HFFc6 (cell line): ENCODE data around the gene MRPL51. TPM values are rescaled to one million over a fixed set of nuclear protein-coding genes. Genes with fewer than 3 reads are reported as not detected.

Source experiments
- DNase-seq: peaks from one replicate; pipeline ENCODE4 v3.0.0-alpha.2; 2018
- H3K27ac Mint-ChIP-seq: 2 replicates; pipeline ENCODE4 v1.8.0; 2020; ENCODE audit warnings: mild to moderate bottlenecking, mixed read lengths
- H3K27me3 Mint-ChIP-seq: 2 replicates; pipeline ENCODE4 v1.8.0; 2021; ENCODE audit warnings: mild to moderate bottlenecking, moderate library complexity, mixed read lengths; ENCODE audit not compliant: insufficient read depth
- H3K36me3 Mint-ChIP-seq: 2 replicates; pipeline ENCODE4 v1.8.0; 2021; ENCODE audit warnings: low read depth, mixed read lengths
- H3K4me1 Mint-ChIP-seq: 2 replicates; pipeline ENCODE4 v1.8.0; 2020; ENCODE audit warnings: low read depth, mixed read lengths
- H3K4me3 Mint-ChIP-seq: 2 replicates; pipeline ENCODE4 v1.8.0; 2020; ENCODE audit warnings: mild to moderate bottlenecking, moderate library complexity, mixed read lengths
- H3K9me3 Mint-ChIP-seq: 2 replicates; pipeline ENCODE4 v1.8.0; 2020; ENCODE audit warnings: mild to moderate bottlenecking, mixed read lengths
- CTCF ChIP-seq: fragments of 200-600 bp; sonication (generic); IDR thresholded peaks from 2 replicates; pipeline ENCODE4 v1.5.0; 2021; ENCODE audit warnings: antibody characterized with exemption, mild to moderate bottlenecking
- total RNA-seq, 6 experiments: library from RNA; stranded (reverse); fragmentation: NEBNext Ultra II Directional; extraction: Animal tissue kit (Norgen Biotek cat#: 25700); gene quantifications; 2 replicates in 1 of 6; 3 replicates in 5 of 6; pipeline ENCODE4 v1.2.3, GENCODE V29; 2021

MRPL51 gene
- total RNA-seq, 6 experiments from 2014 or later: 227 to 290 (median 257) TPM

- no peak overlapping the region; the same call in 1 of the 2 replicates for H3K27ac Mint-ChIP-seq
- H3K36me3 Mint-ChIP-seq: peaks cover 9% of the 10 kb centered on the region; the same call in 1 of the 2 replicates
- no peak overlapping the region for H3K4me3 Mint-ChIP-seq
- TF ChIP-seq CTCF: no peak
- H3K9me3 Mint-ChIP-seq: no peaks in the 10 kb centered on the region
- H3K4me1 Mint-ChIP-seq: peaks cover 54% of the 10 kb centered on the region
- no peak for DNase-seq
- peaks cover 3% of the 10 kb centered on the region for H3K27me3 Mint-ChIP-seq
Observed at GRCh38 chr12:6472491-6472890, 20.6 kb downstream of the MRPL51 start.

GRCh38 chr12:6471989-6472360 lies 21.1 kb downstream of the MRPL51 start:
- Mint-ChIP-seq H3K36me3 (peaks cover 9% of the 10 kb centered on the region; the same call in 1 of the 2 replicates), H3K27ac (peak overlapping the region; percentile 95), H3K4me3 (no peak overlapping the region; the same call in 1 of the 2 replicates), H3K9me3 (no peaks in the 10 kb centered on the region), H3K27me3 (peaks cover 3% of the 10 kb centered on the region), H3K4me1 (peaks cover 56% of the 10 kb centered on the region)
- no peak for TF ChIP-seq CTCF
- peak; percentile 65 for DNase-seq

GRCh38 chr12:6470375-6471163 lies 22.5 kb downstream of the MRPL51 start, which contains the start of gene VAMP1:
TSS of gene VAMP1 (minus strand) at chr12:6470677. CDS start at chr12:6470531, 146 bp downstream.
- peaks cover 49% of the 10 kb centered on the region for H3K4me1 Mint-ChIP-seq
- H3K36me3 Mint-ChIP-seq: peaks cover 11% of the 10 kb centered on the region; the same call in 1 of the 2 replicates
- DNase-seq: peak; percentile 97
- TF ChIP-seq CTCF: peak; percentile 9; the same call in 1 of the 2 replicates
- H3K4me3 Mint-ChIP-seq: peak within 1 kb of the TSS; percentile 92
- H3K27ac Mint-ChIP-seq: peak within 1 kb of the TSS; percentile 95
- peaks cover 6% of the 10 kb centered on the region for H3K27me3 Mint-ChIP-seq
- no peaks in the 10 kb centered on the region for H3K9me3 Mint-ChIP-seq

GRCh38 chr12:6469609-6470374 lies 23.3 kb downstream of the MRPL51 start:
- peak overlapping the region; percentile 92 for H3K4me3 Mint-ChIP-seq
- no peak for DNase-seq
- no peak for TF ChIP-seq CTCF

GRCh38 chr12:6469092-6469491 lies 24.0 kb downstream of the MRPL51 start:
- peaks cover 6% of the 10 kb centered on the region for H3K27me3 Mint-ChIP-seq
- peak overlapping the region; percentile 95; the same call in 1 of the 2 replicates for H3K27ac Mint-ChIP-seq
- peaks cover 22% of the 10 kb centered on the region for H3K36me3 Mint-ChIP-seq
- DNase-seq: no peak
- peaks cover 49% of the 10 kb centered on the region for H3K4me1 Mint-ChIP-seq
- H3K4me3 Mint-ChIP-seq: peak overlapping the region; percentile 92
- no peaks in the 10 kb centered on the region for H3K9me3 Mint-ChIP-seq
- no peak for TF ChIP-seq CTCF

More at GRCh38 chr12:6469609-6470374, 23.3 kb downstream of the MRPL51 start:
- H3K27me3 Mint-ChIP-seq: peaks cover 6% of the 10 kb centered on the region
- peak overlapping the region; percentile 95 for H3K27ac Mint-ChIP-seq
- no peaks in the 10 kb centered on the region for H3K9me3 Mint-ChIP-seq
- peaks cover 49% of the 10 kb centered on the region for H3K4me1 Mint-ChIP-seq
- peaks cover 15% of the 10 kb centered on the region; the same call in 1 of the 2 replicates for H3K36me3 Mint-ChIP-seq
